ENCODE measurements around the gene KLRC1. TPM values are rescaled to one million over a fixed set of nuclear protein-coding genes. Genes with fewer than 3 reads are reported as not detected.
A peak's percentile ranks its signal among the peaks of the same experiment; 100 is the strongest.
"Not testable (repeated sequence)": the region's sequence is repeated elsewhere in the genome, so short reads cannot be mapped to it uniquely, and the experiment has no call there.

The KLRC1 gene
- total RNA-seq = not detected in 2 replicates

- no peak for DNase-seq (ENCODE audit: low read depth in 2 of 2)
These were observed at the start of gene KLRC1 for GRCh38 chr12:10453156-10453555. Gene KLRC1, minus strand, starts transcription at chr12:10453377. Its CDS starts 2,221 bp downstream, at chr12:10451156.

- peak; percentile 31 to 32 for DNase-seq (ENCODE audit: low read depth in 2 of 2)
These were observed 47.9 kb upstream of the KLRC1 start for GRCh38 chr12:10501030-10501429.

GRCh38 chr12:10498042-10498441 is 44.9 kb upstream of the KLRC1 start:
- no peak for DNase-seq (ENCODE audit: low read depth in 2 of 2)

GRCh38 chr12:10497602-10498001 is 44.4 kb upstream of the KLRC1 start:
- peak in 1 of 2 donors; percentile 5 for DNase-seq (ENCODE audit: low read depth in 2 of 2)

GRCh38 chr12:10491766-10492165 is 38.6 kb upstream of the KLRC1 start:
- no peak for DNase-seq (ENCODE audit: low read depth in 2 of 2)

- not testable (repeated sequence) for DNase-seq (ENCODE audit: low read depth in 2 of 2)
These were observed 34.2 kb upstream of the KLRC1 start for GRCh38 chr12:10487328-10487727.

GRCh38 chr12:10481901-10482300 is 28.7 kb upstream of the KLRC1 start:
- DNase-seq (ENCODE audit: low read depth in 2 of 2) = not testable (repeated sequence)

- not testable (repeated sequence) for DNase-seq (ENCODE audit: low read depth in 2 of 2)
These were observed 19.6 kb upstream of the KLRC1 start for GRCh38 chr12:10472808-10473207.

GRCh38 chr12:10469701-10470100 is 16.5 kb upstream of the KLRC1 start:
- no peak for DNase-seq (ENCODE audit: low read depth in 2 of 2)

GRCh38 chr12:10466311-10466710 is 13.1 kb upstream of the KLRC1 start:
- DNase-seq (ENCODE audit: low read depth in 2 of 2) = no peak

- DNase-seq (ENCODE audit: low read depth in 2 of 2) = no peak
These were observed 4.6 kb upstream of the KLRC1 start for GRCh38 chr12:10457760-10458159.

- DNase-seq (ENCODE audit: low read depth in 2 of 2) = no peak
These were observed 3.7 kb upstream of the KLRC1 start for GRCh38 chr12:10456856-10457255.

- DNase-seq (ENCODE audit: low read depth in 2 of 2) = no peak
These were observed 2.6 kb upstream of the KLRC1 start for GRCh38 chr12:10455766-10456165.

- peak in 1 of 2 donors; percentile 28 for DNase-seq (ENCODE audit: low read depth in 2 of 2)
These were observed 1.4 kb upstream of the KLRC1 start for GRCh38 chr12:10454531-10454930.

- no peak for DNase-seq (ENCODE audit: low read depth in 2 of 2)
These were observed 4.9 kb downstream of the KLRC1 start for GRCh38 chr12:10448236-10448635.

GRCh38 chr12:10446052-10446451 is 7.1 kb downstream of the KLRC1 start:
- not testable (repeated sequence) for DNase-seq (ENCODE audit: low read depth in 2 of 2)

GRCh38 chr12:10441144-10441543 is 12.0 kb downstream of the KLRC1 start:
- DNase-seq (ENCODE audit: low read depth in 2 of 2) = not testable (repeated sequence)

GRCh38 chr12:10439608-10440274 is 13.4 kb downstream of the KLRC1 start:
- DNase-seq (ENCODE audit: low read depth in 2 of 2) = not testable (repeated sequence)

GRCh38 chr12:10437601-10438000 is 15.6 kb downstream of the KLRC1 start:
- DNase-seq (ENCODE audit: low read depth in 2 of 2) = not testable (repeated sequence)

GRCh38 chr12:10435816-10436215 is 17.4 kb downstream of the KLRC1 start, which contains the start of gene KLRC2:
Gene KLRC2, minus strand, starts transcription at chr12:10436010. Its CDS starts 24 bp downstream, at chr12:10435986.
- DNase-seq (ENCODE audit: low read depth in 2 of 2) = peak in 1 of 2 donors; percentile 76

GRCh38 chr12:10430623-10431022 is 22.6 kb downstream of the KLRC1 start:
- not testable (repeated sequence) for DNase-seq (ENCODE audit: low read depth in 2 of 2)

- DNase-seq (ENCODE audit: low read depth in 2 of 2) = not testable (repeated sequence)
These were observed 27.2 kb downstream of the KLRC1 start for GRCh38 chr12:10425938-10426337.

- DNase-seq (ENCODE audit: low read depth in 2 of 2) = not testable (repeated sequence)
These were observed 28.8 kb downstream of the KLRC1 start for GRCh38 chr12:10424260-10424899.

Measured in lung microvascular endothelial cell (primary cell).